ENCODE results near the gene PITRM1. TPM values are rescaled to one million over a fixed set of nuclear protein-coding genes. Genes with fewer than 3 reads are reported as not detected.
A peak's percentile ranks its signal among the peaks of the same experiment; 100 is the strongest.

PITRM1 gene
- total RNA-seq, 1 donor from 2014 or later, result 60.3 TPM

- H3K4me3 Mint-ChIP-seq (ENCODE audit: unreplicated experiment), result peak overlapping the region; percentile 44
- no peak for DNase-seq (ENCODE audit: low spot score)
- no peaks in the 10 kb centered on the region for H3K27me3 Mint-ChIP-seq (ENCODE audit: unreplicated experiment)
- peaks cover 43% of the 10 kb centered on the region for H3K36me3 Mint-ChIP-seq (ENCODE audit: low read depth, unreplicated experiment)
- H3K27ac Mint-ChIP-seq (ENCODE audit: unreplicated experiment), result no peak overlapping the region
- TF ChIP-seq CTCF (IDR thresholded peaks at IDR 0.05; ENCODE audit: unreplicated experiment), result no peak
- no peaks in the 10 kb centered on the region for H3K4me1 Mint-ChIP-seq (ENCODE audit: unreplicated experiment)
- H3K9me3 Mint-ChIP-seq (ENCODE audit: unreplicated experiment), result no peaks in the 10 kb centered on the region
These were observed 22.2 kb downstream of the PITRM1 start for GRCh38 chr10:3150366-3150765.

GRCh38 chr10:3149918-3150317 lies 22.7 kb downstream of the PITRM1 start:
- no peak for TF ChIP-seq CTCF (IDR thresholded peaks at IDR 0.05; ENCODE audit: unreplicated experiment)
- no peak for DNase-seq (ENCODE audit: low spot score)
- H3K36me3 Mint-ChIP-seq (ENCODE audit: low read depth, unreplicated experiment), result peaks cover 39% of the 10 kb centered on the region
- no peaks in the 10 kb centered on the region for H3K9me3 Mint-ChIP-seq (ENCODE audit: unreplicated experiment)
- H3K27me3 Mint-ChIP-seq (ENCODE audit: unreplicated experiment), result no peaks in the 10 kb centered on the region
- no peaks in the 10 kb centered on the region for H3K4me1 Mint-ChIP-seq (ENCODE audit: unreplicated experiment)
- no peak overlapping the region for H3K27ac Mint-ChIP-seq (ENCODE audit: unreplicated experiment)
- peak overlapping the region; percentile 44 for H3K4me3 Mint-ChIP-seq (ENCODE audit: unreplicated experiment)

GRCh38 chr10:3148994-3149393 lies 23.6 kb downstream of the PITRM1 start:
- H3K4me3 Mint-ChIP-seq (ENCODE audit: unreplicated experiment), result no peak overlapping the region
- H3K27ac Mint-ChIP-seq (ENCODE audit: unreplicated experiment), result no peak overlapping the region
- peaks cover 36% of the 10 kb centered on the region for H3K36me3 Mint-ChIP-seq (ENCODE audit: low read depth, unreplicated experiment)
- no peak for TF ChIP-seq CTCF (IDR thresholded peaks at IDR 0.05; ENCODE audit: unreplicated experiment)
- DNase-seq (ENCODE audit: low spot score), result no peak
- no peaks in the 10 kb centered on the region for H3K27me3 Mint-ChIP-seq (ENCODE audit: unreplicated experiment)
- H3K9me3 Mint-ChIP-seq (ENCODE audit: unreplicated experiment), result no peaks in the 10 kb centered on the region
- H3K4me1 Mint-ChIP-seq (ENCODE audit: unreplicated experiment), result no peaks in the 10 kb centered on the region

- Mint-ChIP-seq H3K27me3 (ENCODE audit: unreplicated experiment) (no peaks in the 10 kb centered on the region), H3K27ac (ENCODE audit: unreplicated experiment) (no peak overlapping the region), H3K9me3 (ENCODE audit: unreplicated experiment) (no peaks in the 10 kb centered on the region), H3K4me1 (ENCODE audit: unreplicated experiment) (no peaks in the 10 kb centered on the region), H3K4me3 (ENCODE audit: unreplicated experiment) (no peak overlapping the region), H3K36me3 (ENCODE audit: low read depth, unreplicated experiment) (peaks cover 41% of the 10 kb centered on the region)
- DNase-seq (ENCODE audit: low spot score), result no peak
- TF ChIP-seq CTCF (IDR thresholded peaks at IDR 0.05; ENCODE audit: unreplicated experiment), result no peak
These were observed 24.5 kb downstream of the PITRM1 start for GRCh38 chr10:3148041-3148440.

- no peak for TF ChIP-seq CTCF (IDR thresholded peaks at IDR 0.05; ENCODE audit: unreplicated experiment)
- Mint-ChIP-seq H3K27ac (ENCODE audit: unreplicated experiment) (no peak overlapping the region), H3K27me3 (ENCODE audit: unreplicated experiment) (no peaks in the 10 kb centered on the region), H3K4me1 (ENCODE audit: unreplicated experiment) (no peaks in the 10 kb centered on the region), H3K4me3 (ENCODE audit: unreplicated experiment) (no peak overlapping the region), H3K9me3 (ENCODE audit: unreplicated experiment) (no peaks in the 10 kb centered on the region), H3K36me3 (ENCODE audit: low read depth, unreplicated experiment) (peaks cover 40% of the 10 kb centered on the region)
- DNase-seq (ENCODE audit: low spot score), result no peak
These were observed 25.3 kb downstream of the PITRM1 start for GRCh38 chr10:3147117-3147820.
